KOPT-K1 (cell line): Measurements from ENCODE around the gene FSCB.

Source experiments
- H3K27ac ChIP-seq: fragments of 200-600 bp; sonication (generic); 2 replicates; pipeline ENCODE4 v1.5.1; 2016; ENCODE audit warnings: antibody characterized with exemption, mild to moderate bottlenecking, low read depth, low read length; ENCODE audit not compliant: poor library complexity, severe bottlenecking
- H3K36me3 ChIP-seq: fragments of 200-600 bp; sonication (generic); 2 replicates; pipeline ENCODE4 v1.5.1; 2017; ENCODE audit warnings: antibody characterized with exemption, mild to moderate bottlenecking, low read length, moderate library complexity; ENCODE audit not compliant: insufficient read depth
- H3K9me3 ChIP-seq: fragments of 200-600 bp; sonication (generic); 2 replicates; pipeline ENCODE4 v1.5.1; 2017; ENCODE audit warnings: antibody characterized with exemption, low read length, mild to moderate bottlenecking; ENCODE audit not compliant: insufficient read depth, poor library complexity, severe bottlenecking

The FSCB gene

DNA sequence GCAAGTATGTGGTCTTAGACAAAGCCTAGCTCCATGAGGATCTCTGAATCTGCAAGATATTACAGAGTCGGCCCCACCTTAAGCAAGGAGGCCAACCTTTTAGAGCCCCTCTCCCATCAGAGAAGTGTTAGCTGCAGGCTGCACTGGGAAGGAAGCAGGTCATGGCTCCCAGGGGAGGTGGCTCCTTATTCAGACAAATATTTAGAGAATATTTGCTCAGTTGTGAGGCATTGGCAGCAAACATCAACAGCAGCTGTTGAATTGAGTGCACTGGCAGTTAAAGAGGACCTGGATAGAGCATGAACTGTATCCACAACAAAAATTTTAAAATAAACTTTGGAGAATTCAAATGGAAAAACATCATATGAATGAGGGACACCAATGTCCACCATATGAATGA is 44.7 kb downstream of the FSCB start:
- H3K9me3 ChIP-seq, result no peaks in the 10 kb centered on the region
- H3K27ac ChIP-seq, result no peak overlapping the region
- H3K36me3 ChIP-seq, result no peaks in the 10 kb centered on the region

DNA sequence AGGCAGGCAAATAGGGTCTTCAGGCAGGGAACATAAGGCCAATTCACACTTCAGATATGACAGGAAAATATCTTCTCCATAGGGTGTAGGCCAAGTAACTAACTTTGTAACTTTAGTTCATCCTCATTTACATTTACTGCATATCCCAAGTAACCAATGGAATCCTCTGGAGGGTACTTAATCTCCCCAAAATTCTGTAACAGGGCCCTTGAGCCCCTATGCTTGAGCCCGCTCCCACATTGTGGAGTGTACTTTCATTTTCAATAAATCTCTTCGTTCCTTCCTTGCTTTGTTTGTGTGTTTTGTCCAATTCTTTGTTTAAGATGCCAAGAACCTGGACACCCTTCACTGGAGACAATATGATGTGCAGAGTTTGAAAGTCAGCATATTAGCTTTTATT is 45.3 kb downstream of the FSCB start:
- Histone ChIP-seq H3K27ac (no peak overlapping the region), H3K9me3 (no peaks in the 10 kb centered on the region), H3K36me3 (no peaks in the 10 kb centered on the region)
